Transverse colon (tissue), 4 donors: ENCODE measurements around the gene ABCA7. TPM values are rescaled to one million over a fixed set of nuclear protein-coding genes. Genes with fewer than 3 reads are reported as not detected.

Source experiments
- DNase-seq: peaks from one replicate; pipeline ENCODE4 v3.0.0-alpha.2; 2019
- H3K27ac ChIP-seq, 4 donors: fragments of 200-600 bp; sonication (generic); 2 replicates each; pipeline ENCODE4 v1.5.1; 2016 to 2018; ENCODE audit warnings: inconsistent platforms in 4 of 4
- H3K27me3 ChIP-seq: fragments of 200-600 bp; sonication (generic); 2 replicates; pipeline ENCODE4 v1.5.1; 2017; ENCODE audit warnings: inconsistent platforms
- H3K36me3 ChIP-seq, 4 donors: fragments of 200-600 bp; sonication (generic); 2 replicates each; pipeline ENCODE4 v1.5.1; 2017 to 2019; ENCODE audit warnings: inconsistent platforms in 4 of 4
- H3K4me1 ChIP-seq, 4 donors: fragments of 200-600 bp; sonication (generic); 2 replicates each; pipeline ENCODE4 v1.5.1; 2017 to 2020; ENCODE audit warnings: inconsistent platforms in 4 of 4
- H3K4me3 ChIP-seq, 4 donors: fragments of 200-600 bp; sonication (generic); 1 replicate in 1 of 4; 2 replicates in 3 of 4; pipeline versions ENCODE4 v1.5.1 to v1.6.1; 2017 to 2019; ENCODE audit warnings: inconsistent platforms in 4 of 4
- H3K9me3 ChIP-seq, 2 donors: fragments of 200-600 bp; sonication (generic); 2 replicates each; pipeline ENCODE4 v1.5.1; 2017 to 2019; ENCODE audit warnings: inconsistent platforms in 2 of 2
- EP300 ChIP-seq: sonication (generic); formaldehyde crosslinking; IDR thresholded peaks from one replicate; pipeline ENCODE4 v1.6.1; 2017; ENCODE audit warnings: antibody characterized with exemption, low read depth
- POLR2A ChIP-seq: fragments of 450-650 bp; IDR thresholded peaks from one replicate; pipeline ENCODE4 v1.6.1; 2016; ENCODE audit warnings: antibody characterized with exemption, mild to moderate bottlenecking, moderate library complexity
- POLR2AphosphoS5 ChIP-seq, 3 donors: sonication (generic); formaldehyde crosslinking; IDR thresholded peaks; one replicate each; pipeline ENCODE4 v1.6.1; 2016; ENCODE audit warnings: antibody characterized with exemption in 3 of 3
- WGBS, 2 donors: methylation state at CpG; one replicate each; pipeline ENCODE4 v1.1.5; 2018; ENCODE audit warnings: low coverage in 1 of 2; 5-methylcytosine and 5-hydroxymethylcytosine counted together
- in situ Hi-C, 4 donors: fragments of 200-750 bp; cut with MboI; loops; one replicate each; pipeline versions ENCODE4 v1.15.0 to v1.15.1; 2017; ENCODE audit warnings: low sequenced_read_pairs in 3 of 4, low pct_ligation_motif_present in 1 of 4, low pct_unique_long_range_greater_than_20kb in 1 of 4
- intact Hi-C: fragments of 100-400 bp; cut with DNase I; formaldehyde crosslinking; loops from one replicate; pipeline ENCODE4 v1.15.1; 2023; ENCODE audit warnings: low total_unique reads
- total RNA-seq, 4 donors: library from RNA; depleted of rRNA; stranded (reverse); fragments of >200 nt; gene quantifications; one replicate each; pipeline ENCODE4 v1.1.0, GENCODE V29; 2016
- TF ChIP-seq, protein P1 (sequence below), 5 experiments: fragments of 200-600 bp in 3 of 5; fragments of 450-650 bp in 2 of 5; sonication (generic) in 3 of 5; IDR thresholded peaks; 1 replicate in 2 of 5; 2 replicates in 3 of 5; pipeline ENCODE4 v1.5.1; 2016 to 2017; ENCODE audit warnings: antibody characterized with exemption in 5 of 5, inconsistent platforms in 3 of 5, mild to moderate bottlenecking in 2 of 5, moderate library complexity in 1 of 5

The ABCA7 gene
- total RNA-seq, 4 donors from 2014 or later = 47.1 to 128 (median 82.0) TPM

DNA sequence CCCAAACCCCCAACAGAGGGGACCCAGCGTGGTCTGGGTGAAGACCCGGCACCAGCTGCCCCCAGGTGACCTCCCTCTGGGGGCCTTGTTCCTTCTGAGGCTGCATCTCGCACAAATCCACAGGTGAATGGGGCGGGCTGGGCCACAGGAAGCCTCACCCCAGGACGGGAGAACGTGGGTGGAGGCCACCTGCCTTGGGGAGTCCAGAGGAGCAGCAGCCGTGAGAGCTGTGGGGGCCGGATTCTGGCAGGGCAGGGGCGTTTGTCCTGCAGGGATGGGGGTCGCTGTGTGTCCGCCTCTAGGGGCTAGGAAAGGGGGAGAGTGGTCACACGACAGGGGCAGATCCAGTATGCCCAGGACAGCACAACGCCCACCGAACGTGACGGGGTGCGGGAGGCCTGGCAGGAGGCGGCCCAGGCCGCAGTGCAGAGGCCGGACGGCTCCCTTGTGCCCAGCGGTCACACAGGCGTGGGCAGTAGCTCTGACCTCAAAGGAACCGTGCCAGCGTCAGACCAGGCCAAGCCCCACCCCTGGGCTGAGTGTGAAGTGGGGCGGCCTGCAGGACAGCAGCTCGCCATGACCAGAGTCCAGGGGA is 48.6 kb downstream of the ABCA7 start:
- Histone ChIP-seq H3K9me3 (no peaks in the 10 kb centered on the region), H3K36me3 (peaks cover 0 to 19% (median 6%) of the 10 kb centered on the region in 4 donors)

DNA sequence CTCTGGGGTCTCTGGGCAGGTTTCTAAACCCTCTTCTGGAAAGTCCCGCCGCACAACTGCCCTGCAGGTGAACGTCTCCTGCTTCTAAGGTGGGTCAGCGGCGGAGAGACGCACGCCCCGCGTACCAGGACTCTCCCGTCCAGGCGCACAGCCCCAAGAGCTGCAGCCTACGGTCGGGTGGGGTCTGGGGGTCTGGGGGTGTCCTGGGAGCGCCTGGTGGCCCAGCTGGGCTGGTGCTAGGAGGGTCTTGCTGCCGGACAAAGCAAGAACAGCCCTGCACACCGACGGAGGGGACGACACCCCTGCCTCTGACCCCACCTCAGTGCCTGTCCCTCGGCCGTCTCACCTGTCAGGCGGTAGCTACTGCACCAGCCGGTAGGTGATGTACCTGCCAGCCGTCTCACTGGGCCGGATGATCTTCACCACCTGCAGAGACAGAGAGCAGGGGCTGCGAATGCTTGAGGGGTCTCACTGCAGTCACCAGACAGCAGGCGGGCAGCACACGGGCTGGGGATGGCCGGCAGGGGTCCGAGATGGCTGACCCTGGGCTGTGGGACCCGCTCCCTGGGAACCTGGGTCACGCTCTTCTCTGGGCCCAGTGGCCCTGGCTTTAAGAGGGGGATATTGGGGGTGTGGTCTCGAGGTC is 49.3 kb downstream of the ABCA7 start:
- TF ChIP-seq POLR2AphosphoS5 (IDR thresholded peaks at IDR 0.05) (no peak), POLR2A (no peak), EP300 (no peak)
- TF ChIP-seq, protein P1, sequence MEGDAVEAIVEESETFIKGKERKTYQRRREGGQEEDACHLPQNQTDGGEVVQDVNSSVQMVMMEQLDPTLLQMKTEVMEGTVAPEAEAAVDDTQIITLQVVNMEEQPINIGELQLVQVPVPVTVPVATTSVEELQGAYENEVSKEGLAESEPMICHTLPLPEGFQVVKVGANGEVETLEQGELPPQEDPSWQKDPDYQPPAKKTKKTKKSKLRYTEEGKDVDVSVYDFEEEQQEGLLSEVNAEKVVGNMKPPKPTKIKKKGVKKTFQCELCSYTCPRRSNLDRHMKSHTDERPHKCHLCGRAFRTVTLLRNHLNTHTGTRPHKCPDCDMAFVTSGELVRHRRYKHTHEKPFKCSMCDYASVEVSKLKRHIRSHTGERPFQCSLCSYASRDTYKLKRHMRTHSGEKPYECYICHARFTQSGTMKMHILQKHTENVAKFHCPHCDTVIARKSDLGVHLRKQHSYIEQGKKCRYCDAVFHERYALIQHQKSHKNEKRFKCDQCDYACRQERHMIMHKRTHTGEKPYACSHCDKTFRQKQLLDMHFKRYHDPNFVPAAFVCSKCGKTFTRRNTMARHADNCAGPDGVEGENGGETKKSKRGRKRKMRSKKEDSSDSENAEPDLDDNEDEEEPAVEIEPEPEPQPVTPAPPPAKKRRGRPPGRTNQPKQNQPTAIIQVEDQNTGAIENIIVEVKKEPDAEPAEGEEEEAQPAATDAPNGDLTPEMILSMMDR (IDR thresholded peaks at IDR 0.05) = no peak
- no peak for DNase-seq
- in situ Hi-C loops = no loop called here
- H3K27me3 ChIP-seq = no peaks in the 10 kb centered on the region
- H3K27ac ChIP-seq = no peak overlapping the region
- no peaks in the 10 kb centered on the region for H3K9me3 ChIP-seq
- H3K4me1 ChIP-seq = peaks cover 12 to 27% (median 21%) of the 10 kb centered on the region in 4 donors
- peaks cover 0 to 19% (median 8%) of the 10 kb centered on the region in 4 donors for H3K36me3 ChIP-seq
- 92% methylated on average over 22 of the region's 32 CpGs; no CpG with 5 or more reads in 1 of the 2 donors for whole genome bisulfite sequencing, 2 donors
- intact Hi-C loops = no loop called here
- H3K4me3 ChIP-seq = no peak overlapping the region

More for the DNA sequence above, 48.6 kb downstream of the ABCA7 start:
- TF ChIP-seq POLR2A (no peak), POLR2AphosphoS5 (IDR thresholded peaks at IDR 0.05) (peak in 1 of 3 donors; percentile 6)
- Histone ChIP-seq H3K4me1 (peaks cover 6 to 23% (median 16%) of the 10 kb centered on the region in 4 donors), H3K4me3 (no peak overlapping the region), H3K27ac (peak overlapping the region; percentile 56 to 67 (median 61)), H3K27me3 (no peaks in the 10 kb centered on the region)
- WGBS, 2 donors = 86 to 100% methylated on average over 1 to 27 of the region's 27 CpGs
- in situ Hi-C loops (no loop called here), intact Hi-C loops (no loop called here)
- no peak for DNase-seq

DNA sequence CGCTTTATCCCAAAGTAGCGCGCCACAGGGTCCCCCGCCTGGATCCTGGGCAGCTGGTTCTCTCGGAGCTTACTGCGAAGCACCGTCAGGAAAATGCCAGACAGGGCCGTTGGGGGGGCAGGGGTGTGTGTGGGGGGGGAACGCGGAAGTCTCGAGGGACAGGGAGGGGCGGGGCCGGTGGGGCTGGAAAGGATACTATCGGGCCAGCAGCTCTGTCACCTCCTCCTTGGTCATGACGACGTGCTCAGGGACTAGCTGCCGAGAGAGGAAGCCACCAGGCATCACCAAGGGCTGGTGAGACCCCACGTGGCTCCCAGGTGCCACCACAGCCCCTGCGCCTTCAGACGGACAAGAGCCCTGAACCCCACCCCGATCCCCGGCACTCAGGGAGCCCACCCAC is 50.0 kb downstream of the ABCA7 start:
- no peak for DNase-seq
- H3K9me3 ChIP-seq = no peaks in the 10 kb centered on the region
- intact Hi-C loops (no loop called here), in situ Hi-C loops (no loop called here)
- no peak overlapping the region for H3K27ac ChIP-seq
- H3K4me1 ChIP-seq = peaks cover 14 to 31% (median 25%) of the 10 kb centered on the region in 4 donors
- H3K27me3 ChIP-seq = no peaks in the 10 kb centered on the region
- 73 to 75% methylated on average over 5 to 16 of the region's 22 CpGs for WGBS, 2 donors
- TF ChIP-seq, protein P1 (IDR thresholded peaks at IDR 0.05) = no peak
- TF ChIP-seq POLR2A (no peak), EP300 (no peak), POLR2AphosphoS5 (IDR thresholded peaks at IDR 0.05) (no peak)
- no peak overlapping the region for H3K4me3 ChIP-seq
- peaks cover 0 to 19% (median 8%) of the 10 kb centered on the region in 4 donors for H3K36me3 ChIP-seq

DNA sequence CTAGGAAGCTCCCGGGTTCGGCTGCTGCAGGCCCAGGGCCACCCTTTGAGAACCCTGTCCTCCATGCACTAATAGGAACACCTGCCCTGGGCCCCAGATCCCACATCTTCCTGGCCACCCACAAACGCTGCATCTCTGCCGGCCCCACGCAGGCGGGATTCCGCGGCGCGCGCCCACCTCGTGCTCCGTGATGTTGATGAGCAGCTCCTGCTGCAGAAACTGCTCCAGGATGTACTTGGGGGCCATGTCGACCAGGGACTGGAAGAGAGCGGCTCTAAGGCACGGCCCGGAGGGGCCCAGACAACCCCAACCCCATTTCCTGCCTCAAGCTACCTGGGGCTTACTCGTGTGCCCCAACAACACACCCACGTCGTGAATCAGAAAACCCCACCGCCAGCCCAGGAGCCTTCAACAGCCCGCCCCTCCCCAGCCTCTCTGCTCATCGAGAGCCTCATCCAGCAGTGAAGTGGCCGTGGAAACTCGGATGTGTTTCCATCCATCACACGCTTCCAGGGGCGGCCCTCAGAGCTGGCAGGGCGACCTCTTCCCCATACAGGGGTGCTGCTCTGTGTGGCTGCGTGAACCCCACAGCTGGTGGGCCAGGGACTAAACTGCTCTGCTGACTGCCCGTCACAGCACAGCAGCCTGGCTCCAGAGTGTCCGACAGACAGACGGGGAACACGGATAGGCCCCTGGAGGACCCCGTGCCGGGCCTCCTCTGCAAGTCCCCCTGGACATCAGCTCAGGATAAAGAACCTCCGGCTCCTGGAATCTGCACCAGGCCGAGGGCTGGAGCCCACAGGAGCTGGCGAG is 51.0 kb downstream of the ABCA7 start:
- no peaks in the 10 kb centered on the region for H3K27me3 ChIP-seq
- H3K4me1 ChIP-seq = peaks cover 14 to 35% (median 27%) of the 10 kb centered on the region in 4 donors
- in situ Hi-C loops = no loop called here
- no peak for DNase-seq
- H3K9me3 ChIP-seq = no peaks in the 10 kb centered on the region
- H3K36me3 ChIP-seq = peaks cover 0 to 19% (median 8%) of the 10 kb centered on the region in 4 donors
- 89% methylated on average over 30 of the region's 38 CpGs; no CpG with 5 or more reads in 1 of the 2 donors for WGBS, 2 donors
- TF ChIP-seq POLR2A (no peak), POLR2AphosphoS5 (IDR thresholded peaks at IDR 0.05) (no peak), EP300 (no peak)
- TF ChIP-seq, protein P1 (IDR thresholded peaks at IDR 0.05) = no peak
- H3K4me3 ChIP-seq = no peak overlapping the region
- intact Hi-C loops = no loop called here
- H3K27ac ChIP-seq = no peak overlapping the region
